IPS-11a (cell line): ENCODE measurements around the gene PDCD1.
"Not testable (repeated sequence)": the region's sequence is repeated elsewhere in the genome, so short reads cannot be mapped to it uniquely, and the experiment has no call there.

Source experiments
- H3K4me3 ChIP-seq: one replicate; pipeline ENCODE4 v1.5.1; 2013; ENCODE audit warnings: low read depth, low read length, control low read depth

Gene PDCD1

DNA sequence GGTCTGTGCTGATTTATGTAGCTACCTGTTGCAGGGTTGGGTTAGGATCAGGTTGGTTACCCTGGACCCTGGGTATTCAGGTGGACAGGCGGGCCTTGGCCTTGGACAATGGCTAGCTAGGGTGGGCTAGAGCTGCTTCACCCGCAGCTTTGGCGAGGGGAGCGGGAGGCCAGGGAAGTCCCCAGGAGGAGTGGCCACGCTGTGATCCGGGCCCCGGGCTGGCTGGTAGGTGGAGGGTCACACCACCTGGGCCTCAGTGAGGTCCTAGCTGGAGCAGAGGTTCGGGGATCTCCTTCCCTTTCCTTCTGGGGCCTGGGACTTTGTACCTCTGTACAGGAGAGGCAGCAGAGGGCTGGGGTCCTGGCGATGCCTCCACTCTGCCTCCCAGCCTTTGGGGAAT is 20.6 kb upstream of the PDCD1 start:
- no peak overlapping the region for H3K4me3 ChIP-seq

- H3K4me3 ChIP-seq: no peak overlapping the region
Observed at GRCh38 chr2:241877989-241878970, 19.6 kb upstream of the PDCD1 start.

DNA sequence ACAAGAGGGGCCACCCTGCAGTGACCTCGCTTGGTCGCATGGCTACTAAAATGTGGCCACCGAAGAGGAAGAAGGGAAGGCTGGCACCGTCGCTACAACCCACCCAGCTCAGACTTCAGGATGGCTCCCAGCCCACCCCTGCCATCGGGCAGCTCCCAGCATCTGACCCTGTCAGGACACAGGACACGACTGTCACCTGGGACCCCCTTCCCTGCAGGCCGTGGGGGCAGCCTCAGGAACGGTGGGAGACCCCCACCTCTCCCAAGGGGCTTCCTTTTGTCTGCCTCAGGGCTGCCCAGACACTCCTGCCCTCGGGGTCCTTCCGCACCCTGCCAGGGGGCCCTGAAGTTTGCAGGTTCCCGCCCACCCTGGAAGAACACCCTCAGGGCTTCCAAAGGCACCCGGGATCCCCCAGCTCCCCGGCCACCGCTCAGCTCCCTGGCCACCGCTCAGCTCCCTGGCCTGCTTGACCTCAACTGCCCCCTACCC is 18.5 kb upstream of the PDCD1 start:
- no peak overlapping the region for H3K4me3 ChIP-seq

DNA sequence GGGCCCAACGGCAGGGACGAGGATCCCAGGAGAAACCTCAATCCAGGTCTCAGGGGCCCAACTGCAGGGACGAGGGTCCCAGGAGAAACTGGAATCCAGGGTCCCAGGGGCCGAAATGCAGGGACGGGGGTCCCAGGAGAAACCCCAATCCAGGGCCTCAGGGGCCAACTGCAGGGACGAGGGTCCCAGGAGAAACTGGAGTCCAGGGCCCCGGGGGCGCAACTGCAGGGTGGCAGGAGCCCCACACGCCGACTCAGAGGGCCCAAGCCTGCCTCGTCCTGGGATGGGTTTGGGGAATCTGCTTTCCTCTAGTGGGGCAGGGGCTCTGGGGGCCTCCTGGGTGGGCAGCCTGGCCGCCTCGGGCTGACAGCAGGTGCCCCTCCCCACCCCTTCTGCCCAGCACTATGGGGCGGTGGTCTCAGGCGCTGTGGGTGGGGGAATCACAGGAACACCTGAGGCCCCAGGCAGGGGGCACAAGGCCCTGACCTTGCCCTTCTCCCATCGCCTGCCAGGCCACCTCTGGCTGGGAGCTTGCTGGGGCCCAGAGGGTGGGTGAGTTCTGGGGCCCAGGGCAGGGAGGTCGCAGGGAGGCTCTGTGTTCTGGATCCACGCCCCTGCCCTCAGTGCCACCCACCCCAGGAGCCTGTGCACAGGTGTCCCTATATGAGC is 18.0 kb upstream of the PDCD1 start:
- no peak overlapping the region for H3K4me3 ChIP-seq

DNA sequence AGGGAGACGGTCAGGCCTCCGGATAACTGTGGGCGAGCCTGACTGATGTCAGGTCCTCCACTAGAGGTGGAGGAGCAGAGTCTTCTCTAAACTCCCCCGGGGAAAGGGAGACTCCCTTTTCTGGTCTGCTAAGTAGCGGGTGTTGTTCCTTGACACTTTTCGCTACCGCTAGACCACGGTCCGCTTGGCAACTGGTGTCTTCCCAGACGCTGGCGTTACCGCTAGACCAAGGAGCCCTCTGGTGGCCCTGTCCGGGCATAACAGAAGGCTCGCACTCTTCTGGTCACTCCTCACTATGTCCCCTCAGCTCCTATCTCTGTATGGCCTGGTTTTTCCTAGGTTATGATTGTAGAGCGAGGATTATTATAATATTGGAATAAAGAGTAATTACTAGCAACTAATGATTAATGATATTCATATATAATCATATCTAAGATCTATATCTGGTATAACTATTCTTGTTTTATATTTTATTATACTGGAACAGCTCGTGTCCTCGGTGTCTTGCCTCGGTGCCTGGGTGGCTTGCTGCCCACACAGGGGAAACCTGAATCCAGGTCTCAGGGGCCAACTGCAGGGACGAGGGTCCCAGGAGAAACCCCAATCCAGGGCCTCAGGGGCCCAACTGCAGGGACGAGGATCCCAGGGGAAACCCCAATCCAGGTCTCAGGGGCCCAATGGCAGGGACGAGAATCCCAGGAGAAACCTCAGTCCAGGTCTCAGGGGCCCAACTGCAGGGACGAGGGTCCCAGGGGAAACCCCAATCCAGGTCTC is 17.2 kb upstream of the PDCD1 start:
- not testable (repeated sequence) for H3K4me3 ChIP-seq

DNA sequence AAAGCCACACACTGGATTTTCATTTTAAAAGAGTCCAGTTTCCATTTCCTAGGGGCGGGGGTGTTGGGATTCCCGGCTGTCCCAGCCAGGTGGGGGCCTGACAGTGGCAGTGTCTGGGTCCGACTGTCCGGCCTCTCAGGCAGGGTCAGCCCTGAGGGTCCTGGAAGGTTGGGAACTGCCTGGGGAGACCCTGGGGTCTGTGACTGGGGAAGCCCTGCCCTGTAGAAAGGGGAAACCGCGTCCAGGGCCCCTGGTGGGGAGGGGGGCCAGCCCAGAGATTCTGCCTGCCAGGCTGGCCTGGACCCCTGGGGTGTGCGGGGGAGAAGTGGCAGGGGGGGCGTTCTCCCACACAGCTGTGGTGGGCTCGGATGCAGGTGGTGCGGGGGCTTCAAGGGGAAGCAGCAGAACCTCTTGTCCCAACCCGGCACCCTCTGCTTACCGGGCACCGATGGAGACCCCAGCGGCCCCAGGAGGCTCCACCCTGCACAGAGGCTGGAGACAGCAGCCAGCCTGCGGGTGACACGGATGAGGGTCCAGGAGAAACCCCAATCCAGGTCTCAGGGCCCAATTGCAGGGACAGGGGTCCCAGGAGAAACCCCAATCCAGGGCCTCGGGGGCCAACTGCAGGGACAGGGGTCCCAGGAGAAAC is 15.7 kb upstream of the PDCD1 start:
- no peak overlapping the region for H3K4me3 ChIP-seq

DNA sequence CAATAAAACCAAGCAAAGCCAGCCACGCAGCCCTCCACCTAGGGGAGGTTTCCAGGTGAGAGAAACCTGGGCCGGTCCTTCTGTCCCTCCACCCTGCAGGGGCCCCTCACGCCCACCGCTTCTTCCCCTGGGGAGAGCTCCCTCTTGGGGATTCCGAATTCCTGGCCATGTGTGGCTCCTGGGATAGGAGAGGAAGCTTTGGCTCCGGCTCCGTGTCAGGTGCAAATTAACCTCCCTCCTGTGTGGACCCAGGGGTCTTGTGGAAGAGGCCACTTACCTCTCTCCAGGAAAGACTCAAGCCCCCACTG is 15.1 kb upstream of the PDCD1 start:
- H3K4me3 ChIP-seq: no peak overlapping the region

DNA sequence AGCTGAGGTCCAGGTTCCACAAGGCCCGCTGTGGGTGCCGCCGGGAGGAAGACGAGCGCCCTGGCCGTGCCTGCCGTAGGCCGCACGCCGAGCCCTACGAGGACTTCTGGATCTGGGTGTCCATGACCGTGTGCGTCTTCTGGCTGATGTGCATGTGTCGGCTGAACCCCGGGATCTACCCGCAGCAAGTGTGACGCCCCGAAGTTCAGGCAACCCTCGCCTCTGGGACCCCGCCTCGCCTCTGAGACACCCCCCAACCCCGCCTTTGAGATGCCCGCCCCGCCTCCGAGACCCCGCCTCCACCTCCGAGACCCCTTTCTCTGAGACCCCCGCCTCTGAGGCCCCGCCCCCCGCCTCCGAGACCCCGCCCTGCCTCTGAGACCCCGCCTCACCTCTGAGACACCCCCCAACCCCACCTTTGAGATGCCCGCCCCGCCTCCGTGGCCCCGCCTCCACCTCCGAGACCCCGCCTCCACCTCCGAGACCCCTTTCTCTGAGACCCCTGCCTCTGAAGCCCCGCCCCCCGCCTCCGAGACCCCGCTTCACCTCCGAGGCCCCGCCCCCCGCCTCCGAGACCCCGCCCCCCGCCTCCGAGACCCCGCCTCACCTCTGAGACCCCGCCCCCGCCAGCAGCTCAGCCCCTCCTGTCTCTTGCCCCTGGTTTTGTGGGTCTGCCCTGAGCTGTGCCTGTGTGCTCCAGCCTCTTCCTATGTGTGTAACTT is 14.5 kb upstream of the PDCD1 start:
- H3K4me3 ChIP-seq: no peak overlapping the region

DNA sequence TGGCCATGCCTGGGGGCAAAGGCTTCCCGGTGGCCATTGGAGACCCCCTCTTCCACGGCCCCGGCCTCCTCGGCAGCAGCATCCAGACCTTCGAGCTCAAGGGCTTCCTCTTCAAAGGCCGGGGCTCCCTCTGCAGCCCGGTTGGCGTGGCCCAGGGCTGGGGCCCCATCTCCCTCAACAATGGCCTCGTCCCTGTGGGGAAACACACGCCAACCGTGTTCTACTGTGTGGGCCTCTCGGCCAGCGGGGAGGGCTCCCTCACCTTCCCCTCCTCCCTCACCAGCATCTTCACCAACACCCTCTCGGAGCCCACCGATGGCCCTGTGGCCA is 13.6 kb upstream of the PDCD1 start:
- H3K4me3 ChIP-seq: no peak overlapping the region

GRCh38 chr2:241871538-241872312 is 13.0 kb upstream of the PDCD1 start:
- no peak overlapping the region for H3K4me3 ChIP-seq

DNA sequence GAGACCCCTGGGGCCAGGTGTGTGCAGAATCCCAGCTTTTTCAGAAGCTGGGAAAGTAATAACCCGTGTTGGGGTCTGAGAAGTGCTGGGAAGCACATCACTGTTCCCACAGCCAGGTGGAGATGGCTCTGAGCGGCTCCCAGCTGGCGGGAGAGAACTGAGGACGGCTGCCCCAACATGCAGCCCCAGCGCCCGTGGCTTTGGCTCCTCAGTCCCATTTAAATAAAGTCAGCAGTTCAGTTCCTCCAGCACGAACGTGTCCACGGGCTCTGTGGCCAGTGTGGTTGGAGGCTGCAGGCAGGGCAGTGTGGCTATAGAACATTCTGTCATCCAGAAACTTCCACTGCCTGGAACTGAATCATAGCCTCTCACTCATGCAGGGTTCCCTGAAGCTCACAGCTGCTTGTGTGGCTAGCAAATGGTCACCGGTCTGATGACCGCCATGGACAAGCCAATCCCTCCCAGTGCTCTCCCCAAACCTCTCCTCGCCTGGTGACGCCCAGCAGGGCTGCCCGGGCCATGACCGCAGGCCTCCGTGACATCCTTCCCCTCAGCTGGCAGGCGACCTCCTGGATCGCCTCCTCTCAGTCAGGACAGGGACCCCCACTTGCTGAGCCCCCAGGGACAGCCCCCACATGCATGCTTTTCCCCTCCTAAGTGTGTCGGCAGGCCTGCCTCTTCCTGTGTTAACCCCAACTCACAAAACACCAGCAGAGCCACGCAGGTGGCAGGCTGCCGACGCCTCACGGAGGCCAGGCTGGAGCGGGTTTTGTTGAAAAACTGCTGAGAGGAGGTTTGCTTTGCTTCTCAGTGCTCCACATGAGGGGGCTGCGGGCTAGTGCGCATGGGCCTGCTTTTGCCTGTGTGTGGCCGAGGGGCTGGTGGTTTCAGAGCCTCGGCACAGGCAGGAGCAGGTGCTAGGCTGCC is 12.2 kb upstream of the PDCD1 start:
- no peak overlapping the region for H3K4me3 ChIP-seq

DNA sequence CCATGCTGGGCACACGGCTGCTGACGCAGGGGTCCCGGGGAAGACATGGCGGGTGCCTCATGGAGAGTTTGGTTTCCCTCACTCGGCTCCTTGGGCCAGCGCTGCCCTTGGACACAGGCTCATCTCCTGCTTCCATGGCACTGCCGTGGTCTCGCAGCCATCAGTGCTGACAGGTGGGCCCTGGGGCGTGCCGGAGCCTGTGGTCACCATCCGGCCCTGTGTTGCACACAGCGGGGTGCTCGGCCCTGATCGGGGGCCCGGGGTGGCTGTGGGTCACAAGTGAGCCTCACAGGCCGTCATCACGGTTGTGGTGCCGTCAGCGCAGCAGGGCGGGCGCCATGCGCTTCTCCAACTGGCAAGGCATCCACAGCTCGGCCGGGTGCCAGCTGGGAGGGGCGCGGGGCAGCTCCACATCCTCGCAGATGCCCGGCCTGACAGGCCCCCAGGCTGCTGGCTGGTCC is 11.4 kb upstream of the PDCD1 start:
- H3K4me3 ChIP-seq: no peak overlapping the region

DNA sequence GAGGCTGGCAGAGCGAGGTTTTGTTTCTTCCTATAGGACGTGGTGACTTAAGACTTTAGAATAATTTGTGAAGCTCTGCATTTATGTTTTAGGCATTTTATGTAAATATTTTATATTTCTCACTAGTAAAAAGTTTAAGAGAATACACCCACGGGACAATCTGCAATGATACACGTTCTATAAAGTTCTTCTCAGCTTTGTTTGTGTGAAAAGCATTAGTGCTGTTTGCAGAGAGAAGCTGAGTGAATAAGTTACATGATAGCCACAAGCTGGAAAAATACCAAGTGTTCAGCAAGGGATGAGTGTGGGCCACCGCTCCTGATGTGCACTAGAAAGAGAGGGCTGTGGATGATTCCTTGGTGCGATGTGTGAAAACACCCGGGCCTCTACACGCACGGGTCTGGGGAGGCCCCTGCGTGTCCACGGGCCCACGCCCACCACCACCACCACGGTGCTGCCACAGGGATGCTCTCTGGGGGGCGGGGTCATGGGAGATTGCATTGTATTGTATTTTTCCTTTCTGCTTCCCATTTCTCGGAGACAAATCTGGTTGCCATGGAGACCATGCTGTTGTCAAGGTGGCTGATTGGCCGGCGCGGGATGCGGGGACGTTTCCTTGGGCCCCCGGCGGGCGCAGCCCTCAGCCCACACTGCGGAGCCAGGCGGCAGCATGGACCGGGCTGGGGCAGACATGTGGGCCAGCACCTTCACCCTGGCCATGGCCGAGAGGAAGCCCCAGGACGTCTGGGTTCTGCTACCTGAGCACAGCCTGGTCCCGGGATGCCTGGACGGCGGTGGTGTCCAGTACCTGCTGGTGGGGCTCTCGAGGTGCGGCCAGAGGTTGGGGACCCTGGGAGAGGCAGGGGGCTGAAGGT is 10.6 kb upstream of the PDCD1 start, which contains the start of gene RTP5:
RTP5 (plus strand) TSS at position 643 of the 875 bp plus-strand sequence; CDS start at position 671, 28 bp downstream.
- H3K4me3 ChIP-seq: no peak within 1 kb of the TSS

GRCh38 chr2:241868661-241869081 is 10.0 kb upstream of the PDCD1 start:
- H3K4me3 ChIP-seq: no peak overlapping the region

DNA sequence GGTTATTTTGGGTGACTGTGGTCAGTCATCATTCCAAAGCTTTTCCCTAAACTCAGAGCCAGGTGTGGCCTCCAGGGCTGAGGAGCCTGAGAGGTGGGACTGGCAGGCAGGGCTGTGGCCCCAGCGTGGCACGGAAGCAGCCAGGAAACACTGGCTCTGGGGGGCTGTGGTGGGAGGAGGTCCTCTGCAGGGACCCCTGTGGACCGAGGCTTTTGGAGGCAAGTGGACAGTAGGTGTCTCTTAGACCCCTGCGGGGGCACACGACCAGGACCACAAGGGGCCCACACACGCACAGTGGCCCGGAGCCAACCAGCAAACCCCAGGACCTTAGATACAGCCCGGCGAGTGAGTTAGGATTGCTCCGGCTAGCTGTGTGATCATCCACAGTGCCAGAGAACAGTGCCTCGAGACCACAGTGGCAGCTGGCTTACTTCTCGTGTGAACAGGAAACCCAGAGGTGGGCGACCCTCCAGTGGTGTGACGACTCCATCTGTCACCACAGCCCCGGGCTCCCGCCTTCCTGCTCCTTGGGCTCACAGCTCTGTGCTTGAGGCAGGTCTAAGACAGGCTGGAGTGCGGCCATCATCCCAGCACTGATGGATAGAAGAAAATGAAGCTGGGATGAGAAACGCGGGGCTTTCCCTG is 9.2 kb upstream of the PDCD1 start:
- H3K4me3 ChIP-seq: no peak overlapping the region

DNA sequence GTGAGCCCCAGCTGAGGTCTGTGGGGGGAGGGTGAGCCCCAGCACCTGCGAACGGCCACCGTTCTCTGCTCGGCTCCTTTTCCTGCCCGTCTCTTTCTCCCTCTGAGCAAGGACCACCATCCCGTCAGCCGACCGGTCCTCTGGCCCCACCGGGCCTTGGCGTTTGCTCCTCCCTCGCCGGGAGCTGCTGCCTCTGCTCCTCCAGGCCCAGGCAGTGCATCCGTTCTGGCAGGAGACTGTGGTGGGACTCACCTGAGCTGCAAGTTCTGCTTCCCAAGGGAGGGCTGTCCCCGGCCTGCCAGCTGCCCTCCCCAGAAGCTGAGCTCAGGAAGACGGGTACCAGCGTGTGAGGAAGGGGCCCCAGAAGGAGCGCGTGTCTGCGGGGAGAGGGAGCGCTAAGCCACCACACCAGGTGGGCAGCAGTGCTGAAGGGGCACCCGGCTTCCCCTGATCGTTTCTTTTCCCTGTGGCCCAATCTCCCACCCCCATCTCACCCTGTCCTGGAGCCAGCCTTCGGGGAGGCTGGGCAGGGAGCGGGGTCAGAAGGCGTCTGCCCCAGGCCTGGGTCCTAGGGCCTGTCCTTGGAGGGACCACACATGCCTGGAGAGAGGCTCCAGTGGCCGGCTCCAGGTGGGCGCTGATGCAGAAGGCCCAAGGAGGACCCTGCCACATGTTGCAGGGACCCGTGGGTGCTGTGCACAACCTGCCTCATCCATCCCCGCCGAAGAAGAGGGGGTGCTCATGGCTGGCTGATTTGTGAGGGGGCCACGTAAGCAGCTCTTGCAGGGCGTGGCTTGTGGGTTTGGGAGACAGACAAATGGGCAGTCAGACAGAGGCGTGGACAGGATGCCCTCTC is 8.3 kb upstream of the PDCD1 start:
- H3K4me3 ChIP-seq: no peak overlapping the region
